K562 (cell line): ENCODE data around the gene KRIT1. TPM values are rescaled to one million over a fixed set of nuclear protein-coding genes. Genes with fewer than 3 reads are reported as not detected.
"Not testable (repeated sequence)": the region's sequence is repeated elsewhere in the genome, so short reads cannot be mapped to it uniquely, and the experiment has no call there.

Experiments used
- ATAC-seq: fragments of 200-7000 bp; cut with Tn5 transposase; 3 replicates; pipeline ENCODE4 v1.9.1; 2020; ENCODE audit warnings: moderate library complexity
- BruUV-seq: library from RNA; stranded (reverse); fragments of 400-500 nt; replicated peaks from 2 replicates; lab custom pipeline; 2021; lab: Mats Ljungman, UMichigan
- CTCF ChIA-PET: fragments of 300-600 bp; formaldehyde crosslinking; extraction: SDS; loops from one replicate; lab custom pipeline; 2021; ENCODE audit warnings: low intra/inter-chr PET ratio; lab: Yijun Ruan, JAX
- POLR2A ChIA-PET: fragments of 300-600, 350-650 bp; sonication (Branson Sonifier 250); formaldehyde crosslinking; extraction: SDS; loops from one replicate; lab custom pipeline; 2021; ENCODE audit warnings: antibody characterized with exemption, inconsistent platforms; lab: Yijun Ruan, JAX
- DNase-seq, 4 experiments: peaks; one replicate each; pipeline versions ENCODE4 v3.0.0 to v3.0.0-alpha.2; 2011 to 2018; ENCODE audit warnings: low spot score in 3 of 4, mixed read lengths in 3 of 4; ENCODE audit errors: extremely low read depth in 1 of 4
- FAIRE-seq: peaks from 2 replicates; lab custom pipeline; 2011; peaks lifted over from hg19 to GRCh38; lab: Jason Lieb, UNC
- H2AFZ ChIP-seq: 2 replicates; pipeline ENCODE4 v1.6.0; 2011; ENCODE audit warnings: low read depth, low read length, control low read depth, inconsistent platforms
- H3K27ac ChIP-seq: fragments of 200-600 bp; 3 replicates; pipeline ENCODE4 v1.8.0; 2011; ENCODE audit warnings: low read depth, mild to moderate bottlenecking, control low read depth, inconsistent platforms, low read length, moderate library complexity, mixed read lengths; ENCODE audit errors: extremely low read depth
- H3K27me3 ChIP-seq, 2 experiments: fragments of 300-600 bp in 1 of 2; 2 replicates in 1 of 2; 3 replicates in 1 of 2; pipeline versions ENCODE4 v1.6.0 to v1.8.0; 2011; ENCODE audit warnings: inconsistent platforms in 2 of 2, low read length in 2 of 2, mild to moderate bottlenecking in 1 of 2, mixed read lengths in 1 of 2, moderate library complexity in 1 of 2; ENCODE audit not compliant: control insufficient read depth in 2 of 2, insufficient read depth in 2 of 2
- H3K36me3 ChIP-seq: fragments of 300-600 bp; 3 replicates; pipeline ENCODE4 v1.8.0; 2011; ENCODE audit warnings: mild to moderate bottlenecking, low read length, inconsistent platforms; ENCODE audit not compliant: control insufficient read depth, insufficient read depth
- H3K4me1 ChIP-seq, 2 experiments: fragments of 200-600 bp in 1 of 2; replicated peaks in 1 of 2; 2 replicates in 1 of 2; 3 replicates in 1 of 2; pipeline versions ENCODE4 v1.5.1 to v1.8.0; 2011; ENCODE audit warnings: inconsistent platforms in 2 of 2, low read length in 2 of 2, mild to moderate bottlenecking in 1 of 2, mixed read lengths in 1 of 2, moderate library complexity in 1 of 2; ENCODE audit not compliant: control insufficient read depth in 2 of 2, insufficient read depth in 2 of 2
- H3K4me2 ChIP-seq: 2 replicates; pipeline ENCODE4 v1.6.1; 2011; ENCODE audit warnings: low read length, control low read depth, inconsistent platforms, mixed read lengths; ENCODE audit not compliant: insufficient read depth
- H3K4me3 ChIP-seq: fragments of 200-600 bp; sonication (generic), shearing (Covaris generic); 2 replicates; pipeline ENCODE4 v1.5.1; 2016; ENCODE audit warnings: control low read depth, inconsistent platforms
- H3K79me2 ChIP-seq: fragments of 200-600 bp; 3 replicates; pipeline ENCODE4 v1.8.0; 2011; ENCODE audit warnings: low read length, inconsistent platforms; ENCODE audit not compliant: control insufficient read depth, insufficient read depth
- H3K9ac ChIP-seq, 2 experiments: 2 replicates each; pipeline versions ENCODE4 v1.6.0 to v1.6.1; 2011; ENCODE audit warnings: low read depth in 2 of 2, low read length in 2 of 2, control low read depth in 1 of 2, inconsistent platforms in 1 of 2, mild to moderate bottlenecking in 1 of 2, mixed read lengths in 1 of 2; ENCODE audit not compliant: insufficient read depth in 1 of 2
- H3K9me1 ChIP-seq: one replicate; pipeline ENCODE4 v1.6.0; 2011; ENCODE audit warnings: inconsistent platforms, mild to moderate bottlenecking, low read length, moderate library complexity; ENCODE audit not compliant: control insufficient read depth, insufficient read depth
- H3K9me3 ChIP-seq: replicated peaks from 2 replicates; pipeline ENCODE4 v1.5.1; 2011; ENCODE audit warnings: low read depth, low read length, inconsistent platforms; ENCODE audit not compliant: control insufficient read depth, insufficient read depth
- H4K20me1 ChIP-seq: replicated peaks from 2 replicates; pipeline ENCODE4 v1.6.1; 2011; ENCODE audit warnings: low read length, inconsistent platforms, mixed read lengths; ENCODE audit not compliant: control insufficient read depth, insufficient read depth
- WGBS: fragments of 100-300 bp; shearing (Covaris generic); methylation state at CpG from one replicate; pipeline ENCODE4 v1.1.6; 2016; ENCODE audit warnings: low coverage, mixed read lengths; ENCODE audit not compliant: insufficient coverage; ENCODE audit errors: missing lambda C conversion rate; 5-methylcytosine and 5-hydroxymethylcytosine counted together
- in situ Hi-C: fragments of 300-500 bp; cut with MboI; formaldehyde crosslinking; loops from 4 replicates; pipeline ENCODE4 v1.15.0; 2018; ENCODE audit warnings: inconsistent platforms, mixed read lengths
- intact Hi-C: fragments of 100-400 bp; cut with micrococcal nuclease; formaldehyde crosslinking; loops from 2 replicates; pipeline ENCODE4 v1.14.2; 2022
- polyA plus RNA-seq, 8 experiments: library from polyadenylated mRNA; depleted of rRNA in 4 of 8; stranded (reverse) in 5 of 8; unstranded in 3 of 8; fragments of >200 nt; fragmentation: Nextera tagmentation in 2 of 8; fragmentation: Illumina TruSeq in 1 of 8; extraction: Ambion mirVana in 2 of 8; extraction: Trizol in 1 of 8; gene quantifications; 2 replicates each; pipeline versions ENCODE4 v1.2.1 to v1.2.3, GENCODE V29; 2011 to 2014; ENCODE audit warnings: inconsistent platforms in 1 of 8, missing spikeins in 1 of 8
- total RNA-seq, 7 experiments: library from RNA; depleted of rRNA in 6 of 7; stranded (reverse); fragments of >200 nt in 6 of 7; fragmentation: Illumina TruSeq in 2 of 7; extraction: Trizol in 2 of 7; gene quantifications; 2 replicates each; pipeline versions ENCODE4 v1.2.1 to v1.2.3, GENCODE V29; 2011 to 2021; ENCODE audit warnings: low replicate concordance in 1 of 7
- TF ChIP-seq, protein P1 (sequence below), 2 experiments: fragments of 450-650 bp; IDR thresholded peaks; 2 replicates each; pipeline ENCODE4 v1.6.1; 2018; ENCODE audit warnings: mild to moderate bottlenecking in 2 of 2, low read depth in 1 of 2; ENCODE audit not compliant: partially characterized antibody in 2 of 2

Gene KRIT1
- total and polyA plus RNA-seq, 9 of the 15 experiments (the other 6 are each of a cell fraction or from before 2014, with no cell fraction given), result 21.5 to 81.4 (median 55.9) TPM

DNA sequence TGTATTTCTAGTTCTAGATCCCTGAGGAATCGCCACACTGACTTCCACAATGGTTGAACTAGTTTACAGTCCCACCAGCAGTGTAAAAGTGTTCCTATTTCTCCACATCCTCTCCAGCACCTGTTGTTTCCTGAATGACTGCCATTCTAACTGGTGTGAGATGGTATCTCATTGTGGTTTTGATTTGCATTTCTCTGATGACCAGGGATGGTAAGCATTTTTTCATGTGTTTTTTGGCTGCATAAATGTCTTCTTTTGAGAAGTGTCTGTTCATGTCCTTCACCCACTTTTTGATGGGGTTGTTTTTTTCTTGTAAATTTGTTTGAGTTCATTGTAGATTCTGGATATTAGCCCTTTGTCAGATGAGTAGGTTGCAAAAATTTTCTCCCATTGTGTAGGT is 61.4 kb downstream of the KRIT1 start:
- WGBS, result 14% methylated on average over 1 of the region's 1 CpG
- CTCF ChIA-PET, H3K9me1 ChIP-seq, H3K4me1 ChIP-seq, H2AFZ ChIP-seq, ATAC-seq, FAIRE-seq, H4K20me1 ChIP-seq, DNase-seq, H3K4me3 ChIP-seq, POLR2A ChIA-PET, H3K4me2 ChIP-seq, BruUV-seq, H3K9me3 ChIP-seq, intact Hi-C loops, H3K9ac ChIP-seq, H3K79me2 ChIP-seq, H3K36me3 ChIP-seq, in situ Hi-C loops, H3K27ac ChIP-seq, H3K27me3 ChIP-seq: not testable (repeated sequence)
- TF ChIP-seq, protein P1, sequence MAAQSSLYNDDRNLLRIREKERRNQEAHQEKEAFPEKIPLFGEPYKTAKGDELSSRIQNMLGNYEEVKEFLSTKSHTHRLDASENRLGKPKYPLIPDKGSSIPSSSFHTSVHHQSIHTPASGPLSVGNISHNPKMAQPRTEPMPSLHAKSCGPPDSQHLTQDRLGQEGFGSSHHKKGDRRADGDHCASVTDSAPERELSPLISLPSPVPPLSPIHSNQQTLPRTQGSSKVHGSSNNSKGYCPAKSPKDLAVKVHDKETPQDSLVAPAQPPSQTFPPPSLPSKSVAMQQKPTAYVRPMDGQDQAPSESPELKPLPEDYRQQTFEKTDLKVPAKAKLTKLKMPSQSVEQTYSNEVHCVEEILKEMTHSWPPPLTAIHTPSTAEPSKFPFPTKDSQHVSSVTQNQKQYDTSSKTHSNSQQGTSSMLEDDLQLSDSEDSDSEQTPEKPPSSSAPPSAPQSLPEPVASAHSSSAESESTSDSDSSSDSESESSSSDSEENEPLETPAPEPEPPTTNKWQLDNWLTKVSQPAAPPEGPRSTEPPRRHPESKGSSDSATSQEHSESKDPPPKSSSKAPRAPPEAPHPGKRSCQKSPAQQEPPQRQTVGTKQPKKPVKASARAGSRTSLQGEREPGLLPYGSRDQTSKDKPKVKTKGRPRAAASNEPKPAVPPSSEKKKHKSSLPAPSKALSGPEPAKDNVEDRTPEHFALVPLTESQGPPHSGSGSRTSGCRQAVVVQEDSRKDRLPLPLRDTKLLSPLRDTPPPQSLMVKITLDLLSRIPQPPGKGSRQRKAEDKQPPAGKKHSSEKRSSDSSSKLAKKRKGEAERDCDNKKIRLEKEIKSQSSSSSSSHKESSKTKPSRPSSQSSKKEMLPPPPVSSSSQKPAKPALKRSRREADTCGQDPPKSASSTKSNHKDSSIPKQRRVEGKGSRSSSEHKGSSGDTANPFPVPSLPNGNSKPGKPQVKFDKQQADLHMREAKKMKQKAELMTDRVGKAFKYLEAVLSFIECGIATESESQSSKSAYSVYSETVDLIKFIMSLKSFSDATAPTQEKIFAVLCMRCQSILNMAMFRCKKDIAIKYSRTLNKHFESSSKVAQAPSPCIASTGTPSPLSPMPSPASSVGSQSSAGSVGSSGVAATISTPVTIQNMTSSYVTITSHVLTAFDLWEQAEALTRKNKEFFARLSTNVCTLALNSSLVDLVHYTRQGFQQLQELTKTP (IDR thresholded peaks at IDR 0.05; ENCODE audit: low read depth in 1 of 2, partially characterized antibody in 2 of 2), result peak in 1 of 2 experiments; percentile 81
